Spinal cord (tissue), 10 donors: ENCODE data around the gene PDE1C. TPM values are rescaled to one million over a fixed set of nuclear protein-coding genes. Genes with fewer than 3 reads are reported as not detected.

Source experiments
- DNase-seq, 6 donors: peaks; one replicate each; pipeline versions ENCODE4 v3.0.0 to v3.0.0-alpha.2; 2013 to 2015; ENCODE audit warnings: low spot score in 6 of 6, low read depth in 4 of 6
- H3K27ac ChIP-seq: one replicate; pipeline ENCODE4 v1.5.1; 2013; ENCODE audit warnings: low read depth, low read length, control low read depth
- H3K27me3 ChIP-seq: one replicate; pipeline ENCODE4 v1.6.1; 2013; ENCODE audit warnings: low read length; ENCODE audit not compliant: control insufficient read depth, insufficient read depth
- H3K36me3 ChIP-seq: one replicate; pipeline ENCODE4 v1.6.1; 2013; ENCODE audit warnings: low read length; ENCODE audit not compliant: control insufficient read depth, insufficient read depth
- H3K4me1 ChIP-seq: one replicate; pipeline ENCODE4 v1.6.1; 2013; ENCODE audit warnings: low read length; ENCODE audit not compliant: control insufficient read depth, insufficient read depth
- H3K4me3 ChIP-seq: one replicate; pipeline ENCODE4 v1.5.1; 2013; ENCODE audit warnings: low read depth, low read length, control low read depth
- H3K9me3 ChIP-seq: one replicate; pipeline ENCODE4 v1.6.1; 2013; ENCODE audit warnings: low read length; ENCODE audit not compliant: control insufficient read depth, insufficient read depth
- WGBS: methylation state at CpG from one replicate; pipeline ENCODE4 v1.1.5; 2013; ENCODE audit warnings: missing lambda C conversion rate; ENCODE audit not compliant: insufficient coverage; 5-methylcytosine and 5-hydroxymethylcytosine counted together
- polyA plus RNA-seq, 2 donors: library from polyadenylated mRNA; unstranded; fragments of 120-200 nt; gene quantifications; one replicate each; pipeline ENCODE4 v1.2.1, GENCODE V29; 2013; ENCODE audit not compliant: insufficient read length in 2 of 2
- total RNA-seq, 2 donors: library from RNA; depleted of rRNA in 1 of 2; stranded (reverse); fragments of 120-200 nt in 1 of 2; fragments of >200 nt in 1 of 2; gene quantifications; one replicate each; pipeline versions ENCODE4 v1.2.3 to v1.2.4, GENCODE V29; 2013 to 2014
- donor health status: healthy.

PDE1C gene
- total and polyA plus RNA-seq, 4 donors = 10.6 to 24.0 (median 13.8) TPM

GRCh38 chr7:31986878-31987518, 83.2 kb downstream of the PDE1C start:
- DNase-seq = peak in 1 of 6 donors; percentile 23
- no peak overlapping the region for H3K27ac ChIP-seq
- no peaks in the 10 kb centered on the region for H3K27me3 ChIP-seq

GRCh38 chr7:31982962-31983361, 87.2 kb downstream of the PDE1C start:
- no peaks in the 10 kb centered on the region for H3K36me3 ChIP-seq
- WGBS = no CpG with 5 or more reads among the region's 1 CpG
- H3K27me3 ChIP-seq = no peaks in the 10 kb centered on the region
- peaks cover 3% of the 10 kb centered on the region for H3K4me1 ChIP-seq
- no peak overlapping the region for H3K4me3 ChIP-seq
- no peak for DNase-seq
- no peaks in the 10 kb centered on the region for H3K9me3 ChIP-seq
- H3K27ac ChIP-seq = no peak overlapping the region

More at GRCh38 chr7:31986878-31987518, 83.2 kb downstream of the PDE1C start:
- Histone ChIP-seq H3K4me3 (no peak overlapping the region), H3K4me1 (peaks cover 4% of the 10 kb centered on the region), H3K9me3 (no peaks in the 10 kb centered on the region), H3K36me3 (no peaks in the 10 kb centered on the region)
- WGBS = no CpG with 5 or more reads among the region's 5 CpGs

GRCh38 chr7:31981874-31982390, 88.3 kb downstream of the PDE1C start:
- Histone ChIP-seq H3K4me3 (no peak overlapping the region), H3K36me3 (no peaks in the 10 kb centered on the region), H3K27me3 (no peaks in the 10 kb centered on the region), H3K27ac (no peak overlapping the region), H3K4me1 (no peaks in the 10 kb centered on the region), H3K9me3 (peaks cover 3% of the 10 kb centered on the region)
- WGBS = 80% methylated on average over 3 of the region's 6 CpGs
- no peak for DNase-seq

GRCh38 chr7:31979690-31980330, 90.4 kb downstream of the PDE1C start:
- WGBS = no CpG with 5 or more reads among the region's 1 CpG
- no peak for DNase-seq
- no peak overlapping the region for H3K27ac ChIP-seq

GRCh38 chr7:31975546-31975945, 94.7 kb downstream of the PDE1C start:
- Histone ChIP-seq H3K4me3 (no peak overlapping the region), H3K4me1 (no peaks in the 10 kb centered on the region), H3K27ac (no peak overlapping the region), H3K9me3 (peaks cover 3% of the 10 kb centered on the region), H3K27me3 (no peaks in the 10 kb centered on the region), H3K36me3 (no peaks in the 10 kb centered on the region)
- WGBS = 100% methylated on average over 1 of the region's 5 CpGs
- no peak for DNase-seq

More at GRCh38 chr7:31979690-31980330, 90.4 kb downstream of the PDE1C start:
- H3K36me3 ChIP-seq = no peaks in the 10 kb centered on the region
- no peaks in the 10 kb centered on the region for H3K4me1 ChIP-seq
- H3K27me3 ChIP-seq = no peaks in the 10 kb centered on the region
- peaks cover 3% of the 10 kb centered on the region for H3K9me3 ChIP-seq
- H3K4me3 ChIP-seq = no peak overlapping the region

- Histone ChIP-seq H3K9me3 (peaks cover 3% of the 10 kb centered on the region), H3K36me3 (no peaks in the 10 kb centered on the region), H3K4me3 (no peak overlapping the region), H3K27ac (no peak overlapping the region), H3K4me1 (no peaks in the 10 kb centered on the region), H3K27me3 (no peaks in the 10 kb centered on the region)
- no CpG with 5 or more reads among the region's 1 CpG for WGBS
- no peak for DNase-seq
These were observed 95.9 kb downstream of the PDE1C start for GRCh38 chr7:31974351-31974750.

GRCh38 chr7:31971049-31971667, 99.0 kb downstream of the PDE1C start:
- Histone ChIP-seq H3K4me1 (no peaks in the 10 kb centered on the region), H3K9me3 (no peaks in the 10 kb centered on the region), H3K27ac (no peak overlapping the region), H3K27me3 (no peaks in the 10 kb centered on the region), H3K4me3 (no peak overlapping the region), H3K36me3 (no peaks in the 10 kb centered on the region)
- 82% methylated on average over 4 of the region's 7 CpGs for WGBS
- DNase-seq = no peak

GRCh38 chr7:31970501-31970900, 99.7 kb downstream of the PDE1C start:
- H3K4me3 ChIP-seq = no peak overlapping the region
- no peaks in the 10 kb centered on the region for H3K9me3 ChIP-seq
- no peaks in the 10 kb centered on the region for H3K4me1 ChIP-seq
- DNase-seq = no peak
- no peaks in the 10 kb centered on the region for H3K27me3 ChIP-seq
- no peaks in the 10 kb centered on the region for H3K36me3 ChIP-seq
- H3K27ac ChIP-seq = no peak overlapping the region

GRCh38 chr7:31963569-31964175, 106.5 kb downstream of the PDE1C start:
- Histone ChIP-seq H3K27me3 (no peaks in the 10 kb centered on the region), H3K9me3 (no peaks in the 10 kb centered on the region), H3K36me3 (no peaks in the 10 kb centered on the region), H3K27ac (no peak overlapping the region), H3K4me3 (no peak overlapping the region), H3K4me1 (no peaks in the 10 kb centered on the region)
- DNase-seq = no peak
- WGBS = 96% methylated on average over 6 of the region's 8 CpGs
